Activated T-helper 2 cell treated with anti-CD3 and anti-CD28 coated beads, Interferon-gamma antibody, Interleukin-2, Interleukin-4, amounts not matched to agents 10 μg/mL and 5 μg/mL and 100 μg/mL, durations not matched to agents 14 hours and 24 hours and 36 hours (primary cell): ENCODE measurements around the gene GRM7. TPM values are rescaled to one million over a fixed set of nuclear protein-coding genes. Genes with fewer than 3 reads are reported as not detected.

Source experiments
- DNase-seq: peaks from one replicate; pipeline ENCODE4 v3.0.0; 2021; ENCODE audit warnings: low spot score
- H3K27ac Mint-ChIP-seq: one replicate; pipeline ENCODE4 v1.8.0; 2021; ENCODE audit warnings: mixed read lengths
- H3K27me3 Mint-ChIP-seq: one replicate; pipeline ENCODE4 v1.8.0; 2021; ENCODE audit warnings: low read depth, mixed read lengths
- H3K36me3 Mint-ChIP-seq: one replicate; pipeline ENCODE4 v1.8.0; 2021; ENCODE audit warnings: low read depth, mixed read lengths
- H3K4me1 Mint-ChIP-seq: one replicate; pipeline ENCODE4 v1.8.0; 2021; ENCODE audit warnings: low read depth, mixed read lengths
- H3K4me3 Mint-ChIP-seq: one replicate; pipeline ENCODE4 v1.8.0; 2021; ENCODE audit warnings: low read depth, mild to moderate bottlenecking, moderate library complexity, mixed read lengths
- H3K9me3 Mint-ChIP-seq: one replicate; pipeline ENCODE4 v1.8.0; 2021; ENCODE audit warnings: mixed read lengths
- intact Hi-C: fragments of 100-400 bp; cut with micrococcal nuclease; formaldehyde crosslinking; loops from one replicate; pipeline ENCODE4 v1.15.1; 2023
- total RNA-seq: library from RNA; stranded (reverse); gene quantifications from 2 replicates; pipeline ENCODE4 v1.2.3, GENCODE V29; 2022

GRM7 gene
- not detected in 2 replicates for total RNA-seq

DNA sequence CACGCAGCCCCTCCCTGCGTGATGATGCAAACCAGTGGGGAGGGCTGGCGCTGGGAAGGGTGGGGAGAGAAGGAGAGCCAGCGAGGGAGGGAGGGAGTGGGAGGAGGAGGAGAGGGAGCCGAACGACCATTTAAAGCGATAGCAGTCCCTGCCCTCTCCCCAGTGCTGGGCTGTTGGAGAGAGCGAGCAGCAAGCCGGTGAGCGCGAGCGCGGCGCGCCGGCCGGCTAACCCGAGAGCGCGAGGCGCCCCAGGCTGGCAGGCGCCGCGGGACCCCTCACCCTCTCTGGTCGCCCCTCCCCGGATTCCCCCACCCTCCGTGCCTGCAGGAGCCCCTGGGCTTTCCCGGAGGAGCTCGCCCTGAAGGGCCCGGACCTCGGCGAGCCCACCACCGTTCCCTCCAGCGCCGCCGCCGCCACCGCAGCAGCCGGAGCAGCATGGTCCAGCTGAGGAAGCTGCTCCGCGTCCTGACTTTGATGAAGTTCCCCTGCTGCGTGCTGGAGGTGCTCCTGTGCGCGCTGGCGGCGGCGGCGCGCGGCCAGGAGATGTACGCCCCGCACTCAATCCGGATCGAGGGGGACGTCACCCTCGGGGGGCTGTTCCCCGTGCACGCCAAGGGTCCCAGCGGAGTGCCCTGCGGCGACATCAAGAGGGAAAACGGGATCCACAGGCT lies at the start of gene GRM7:
GRM7 (plus strand) TSS at position 162 of the 671 bp plus-strand sequence.
- Mint-ChIP-seq H3K9me3 (no peaks in the 10 kb centered on the region), H3K27me3 (peaks cover 12% of the 10 kb centered on the region), H3K36me3 (no peaks in the 10 kb centered on the region), H3K27ac (no peak within 1 kb of the TSS), H3K4me3 (no peak within 1 kb of the TSS), H3K4me1 (no peaks in the 10 kb centered on the region)
- no peak for DNase-seq
- intact Hi-C loops = no loop called here

DNA sequence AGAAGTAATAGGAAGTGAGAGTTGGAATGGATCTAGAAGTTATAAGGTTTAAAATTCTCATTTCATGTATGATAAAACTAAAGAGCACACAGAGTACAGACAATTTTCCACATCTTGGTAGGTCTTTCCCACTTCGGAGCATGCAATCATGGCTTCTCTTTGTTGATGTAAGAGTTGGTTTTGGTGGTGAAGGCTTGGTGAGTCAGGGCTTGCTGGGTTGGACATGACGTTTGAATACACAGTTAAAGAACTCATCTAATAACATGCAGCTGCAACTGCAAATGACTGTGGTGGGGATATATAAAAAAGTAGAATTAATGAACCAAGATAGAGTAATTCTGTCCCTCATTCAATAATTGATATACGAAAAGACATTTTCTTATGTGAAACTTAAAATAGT lies 39.5 kb upstream of the GRM7 start:
- H3K4me1 Mint-ChIP-seq = no peaks in the 10 kb centered on the region
- H3K4me3 Mint-ChIP-seq = no peak overlapping the region
- H3K27ac Mint-ChIP-seq = no peak overlapping the region
- no peak for DNase-seq
- intact Hi-C loops = no loop called here
- peaks cover 3% of the 10 kb centered on the region for H3K9me3 Mint-ChIP-seq
- H3K27me3 Mint-ChIP-seq = no peaks in the 10 kb centered on the region
- no peaks in the 10 kb centered on the region for H3K36me3 Mint-ChIP-seq

- H3K36me3 Mint-ChIP-seq = no peaks in the 10 kb centered on the region
- intact Hi-C loops = no loop called here
- H3K9me3 Mint-ChIP-seq = peaks cover 13% of the 10 kb centered on the region
- no peaks in the 10 kb centered on the region for H3K27me3 Mint-ChIP-seq
- no peak for DNase-seq
- H3K27ac Mint-ChIP-seq = no peak overlapping the region
- no peak overlapping the region for H3K4me3 Mint-ChIP-seq
- H3K4me1 Mint-ChIP-seq = no peaks in the 10 kb centered on the region
Observed at GRCh38 chr3:6825524-6825923, 35.4 kb upstream of the GRM7 start.

DNA sequence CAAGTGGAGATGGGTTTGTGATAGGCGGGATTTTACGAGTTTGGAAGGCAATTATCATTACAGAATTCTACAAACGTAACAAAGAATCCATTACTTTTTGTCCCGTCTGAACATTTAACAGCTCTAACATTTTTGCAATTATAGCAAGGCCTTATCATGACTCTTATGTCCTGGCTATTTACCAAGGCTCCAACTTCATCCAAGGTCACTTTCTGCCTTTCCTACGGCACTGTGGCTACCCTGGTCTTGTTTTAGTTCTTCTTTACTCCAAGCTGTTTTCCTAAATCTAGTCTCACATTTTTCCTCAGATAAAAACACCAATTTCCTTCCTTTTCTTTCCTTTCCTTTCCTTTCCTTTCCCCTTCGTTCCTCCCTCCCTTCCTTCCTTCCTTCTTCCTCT lies 33.5 kb upstream of the GRM7 start:
- Mint-ChIP-seq H3K36me3 (no peaks in the 10 kb centered on the region), H3K9me3 (peaks cover 10% of the 10 kb centered on the region), H3K4me3 (no peak overlapping the region), H3K27ac (no peak overlapping the region), H3K4me1 (no peaks in the 10 kb centered on the region), H3K27me3 (no peaks in the 10 kb centered on the region)
- no peak for DNase-seq
- intact Hi-C loops = no loop called here

DNA sequence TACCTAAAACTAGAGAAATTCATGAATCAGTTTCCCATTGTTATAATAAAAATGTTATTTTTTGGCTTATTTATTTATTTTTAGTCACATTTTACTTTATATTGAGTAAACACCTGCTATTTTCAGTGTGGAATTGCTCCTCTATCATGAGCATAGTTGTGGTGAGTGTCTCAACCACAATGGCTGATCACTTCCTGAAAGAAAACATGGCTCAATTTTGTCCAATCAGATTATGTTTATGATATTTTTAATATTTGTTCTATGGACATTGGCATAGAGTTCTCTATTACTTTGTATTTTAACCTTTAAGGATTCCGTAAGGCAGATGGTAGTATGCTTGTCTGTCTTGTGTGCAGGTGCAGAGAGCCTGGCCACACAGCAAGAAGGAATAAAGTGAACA lies 16.2 kb upstream of the GRM7 start:
- no peak overlapping the region for H3K27ac Mint-ChIP-seq
- no peaks in the 10 kb centered on the region for H3K4me1 Mint-ChIP-seq
- H3K4me3 Mint-ChIP-seq = no peak overlapping the region
- intact Hi-C loops = no loop called here
- DNase-seq = no peak
- H3K36me3 Mint-ChIP-seq = no peaks in the 10 kb centered on the region
- H3K27me3 Mint-ChIP-seq = no peaks in the 10 kb centered on the region
- H3K9me3 Mint-ChIP-seq = peaks cover 3% of the 10 kb centered on the region

DNA sequence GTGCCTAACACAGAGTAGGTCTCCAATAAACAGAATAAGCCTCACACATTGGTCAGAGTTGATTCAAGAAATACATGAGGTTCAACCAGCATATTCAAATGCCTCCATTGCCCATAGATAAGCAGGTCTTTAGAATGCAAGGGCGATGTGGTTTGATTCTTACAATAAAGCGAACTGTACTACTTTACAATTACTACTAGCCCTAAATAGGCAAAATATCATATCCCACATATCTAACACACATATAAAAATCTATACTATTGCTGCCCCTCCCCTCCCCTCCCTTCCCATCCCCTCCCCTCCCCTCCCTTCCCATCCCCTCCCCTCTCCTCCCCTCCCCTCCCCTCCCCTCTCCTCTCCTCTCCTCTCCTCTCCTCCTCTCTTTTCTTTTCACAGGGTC lies 6.7 kb upstream of the GRM7 start:
- DNase-seq = no peak
- H3K4me1 Mint-ChIP-seq = no peaks in the 10 kb centered on the region
- no peaks in the 10 kb centered on the region for H3K27me3 Mint-ChIP-seq
- intact Hi-C loops = no loop called here
- H3K36me3 Mint-ChIP-seq = no peaks in the 10 kb centered on the region
- no peaks in the 10 kb centered on the region for H3K9me3 Mint-ChIP-seq
- no peak overlapping the region for H3K27ac Mint-ChIP-seq
- H3K4me3 Mint-ChIP-seq = no peak overlapping the region

- Mint-ChIP-seq H3K4me1 (no peaks in the 10 kb centered on the region), H3K4me3 (no peak overlapping the region), H3K36me3 (no peaks in the 10 kb centered on the region), H3K9me3 (no peaks in the 10 kb centered on the region), H3K27ac (no peak overlapping the region), H3K27me3 (peaks cover 5% of the 10 kb centered on the region)
- DNase-seq = no peak
- intact Hi-C loops = no loop called here
Observed at GRCh38 chr3:6857510-6857909, 3.4 kb upstream of the GRM7 start.

DNA sequence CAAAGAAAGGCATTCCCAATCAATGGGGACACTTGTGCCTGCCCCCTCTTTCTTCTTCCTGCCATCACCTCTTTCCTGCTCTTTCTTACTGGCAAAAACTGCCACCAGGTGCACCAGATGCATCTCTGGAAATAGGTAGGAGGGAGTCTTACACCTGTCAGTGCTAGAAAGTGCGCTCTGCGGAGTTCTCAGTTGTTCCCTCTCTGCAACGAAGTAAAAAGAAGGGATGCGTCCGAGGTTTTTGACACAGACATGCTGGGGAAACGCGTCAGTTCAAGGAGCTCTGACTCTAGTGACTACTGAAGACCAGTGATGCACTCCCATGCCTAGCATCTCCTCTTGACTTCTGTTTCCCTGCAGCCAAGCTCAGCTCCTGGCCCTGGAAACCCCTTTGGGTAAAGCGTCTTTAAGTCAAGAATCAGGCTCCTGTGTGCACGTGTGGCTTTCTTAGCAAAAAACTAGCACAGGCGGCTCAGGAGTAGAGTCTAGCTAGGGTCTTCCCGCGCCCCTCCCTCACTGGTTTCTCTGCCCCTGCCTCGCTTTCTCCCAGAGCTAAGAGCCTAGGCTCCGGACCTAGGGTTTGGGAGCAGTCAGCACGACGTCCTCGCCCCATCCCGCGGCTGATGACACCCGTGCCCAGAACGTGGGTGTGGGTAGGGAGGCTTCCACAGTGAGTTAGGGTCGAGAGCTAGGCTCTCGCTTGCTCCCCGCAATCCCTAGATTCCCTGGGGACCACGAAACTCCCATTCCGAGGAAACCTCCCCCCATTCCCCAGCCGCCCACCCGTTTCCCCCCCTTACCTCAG lies 564 bp upstream of the GRM7 start:
- Mint-ChIP-seq H3K9me3 (no peaks in the 10 kb centered on the region), H3K36me3 (no peaks in the 10 kb centered on the region), H3K27ac (no peak overlapping the region), H3K4me3 (no peak overlapping the region), H3K27me3 (peaks cover 12% of the 10 kb centered on the region), H3K4me1 (no peaks in the 10 kb centered on the region)
- DNase-seq = no peak
- intact Hi-C loops = no loop called here

- Mint-ChIP-seq H3K9me3 (no peaks in the 10 kb centered on the region), H3K4me3 (no peak overlapping the region), H3K27ac (no peak overlapping the region), H3K36me3 (no peaks in the 10 kb centered on the region), H3K27me3 (peaks cover 12% of the 10 kb centered on the region), H3K4me1 (no peaks in the 10 kb centered on the region)
- intact Hi-C loops = no loop called here
- DNase-seq = no peak
Observed at GRCh38 chr3:6861625-6862000, 698 bp downstream of the GRM7 start.

DNA sequence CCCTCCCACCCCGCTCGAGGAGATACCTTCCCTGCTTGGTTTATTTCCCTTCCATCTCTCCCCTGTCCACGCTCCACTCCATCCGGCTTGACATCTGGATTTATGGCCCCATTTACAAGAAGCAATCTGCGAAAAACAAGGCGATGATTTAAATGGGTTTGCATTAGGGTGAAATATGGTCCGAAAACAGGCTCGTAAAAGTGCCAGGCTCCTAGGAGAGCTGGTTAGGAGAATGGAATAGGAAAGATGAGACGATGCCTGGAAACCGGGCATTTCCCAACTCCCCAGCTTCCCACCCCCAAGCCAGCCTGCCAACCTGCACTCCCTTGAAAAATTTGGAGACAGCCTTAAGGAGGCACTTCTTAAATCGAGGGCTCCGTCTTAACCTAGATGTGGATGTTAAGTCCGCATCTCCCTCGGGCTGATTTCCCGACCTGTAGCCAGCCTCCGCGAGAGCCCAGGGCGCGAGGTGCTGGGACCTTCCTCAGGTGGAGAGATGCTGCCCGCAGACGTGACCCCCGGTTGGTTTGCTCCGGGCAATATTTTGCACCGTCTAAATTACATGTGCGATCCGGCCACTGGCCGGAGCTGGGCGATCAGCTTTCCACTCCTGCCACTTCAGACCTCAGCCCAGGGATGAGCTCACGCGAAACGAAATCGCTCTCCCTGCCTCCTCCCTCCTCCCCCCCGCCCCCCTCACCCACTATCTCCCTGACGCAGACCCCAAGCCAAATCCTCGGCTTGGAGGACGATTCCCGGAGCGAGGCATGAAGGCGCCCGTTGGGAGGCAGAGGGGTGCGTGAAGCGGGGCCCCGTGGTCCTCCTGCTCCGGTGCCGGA lies 1.3 kb downstream of the GRM7 start:
- no peaks in the 10 kb centered on the region for H3K9me3 Mint-ChIP-seq
- H3K27ac Mint-ChIP-seq = no peak overlapping the region
- H3K36me3 Mint-ChIP-seq = no peaks in the 10 kb centered on the region
- DNase-seq = no peak
- H3K4me1 Mint-ChIP-seq = no peaks in the 10 kb centered on the region
- no peak overlapping the region for H3K4me3 Mint-ChIP-seq
- peaks cover 12% of the 10 kb centered on the region for H3K27me3 Mint-ChIP-seq
- intact Hi-C loops = no loop called here

- Mint-ChIP-seq H3K4me3 (no peak overlapping the region), H3K9me3 (no peaks in the 10 kb centered on the region), H3K27me3 (peaks cover 12% of the 10 kb centered on the region), H3K27ac (no peak overlapping the region), H3K36me3 (no peaks in the 10 kb centered on the region), H3K4me1 (no peaks in the 10 kb centered on the region)
- intact Hi-C loops = no loop called here
- DNase-seq = no peak
Observed at GRCh38 chr3:6862880-6863195, 1.9 kb downstream of the GRM7 start.

GRCh38 chr3:6867269-6867668 lies 6.4 kb downstream of the GRM7 start:
- DNase-seq = no peak
- H3K4me1 Mint-ChIP-seq = no peaks in the 10 kb centered on the region
- H3K27me3 Mint-ChIP-seq = peaks cover 7% of the 10 kb centered on the region
- H3K9me3 Mint-ChIP-seq = no peaks in the 10 kb centered on the region
- intact Hi-C loops = no loop called here
- H3K36me3 Mint-ChIP-seq = no peaks in the 10 kb centered on the region
- H3K4me3 Mint-ChIP-seq = no peak overlapping the region
- no peak overlapping the region for H3K27ac Mint-ChIP-seq

GRCh38 chr3:6878731-6879130 lies 17.8 kb downstream of the GRM7 start:
- intact Hi-C loops = no loop called here
- H3K27ac Mint-ChIP-seq = no peak overlapping the region
- no peaks in the 10 kb centered on the region for H3K9me3 Mint-ChIP-seq

More at GRCh38 chr3:6878731-6879130, 17.8 kb downstream of the GRM7 start:
- Mint-ChIP-seq H3K4me1 (no peaks in the 10 kb centered on the region), H3K27me3 (no peaks in the 10 kb centered on the region), H3K36me3 (no peaks in the 10 kb centered on the region), H3K4me3 (no peak overlapping the region)
- no peak for DNase-seq
